K562 (cell line): ENCODE data around the gene SNRPF.

Source experiments
- CREB1 ChIP-seq, 2 experiments: sonication (generic) in 1 of 2; formaldehyde crosslinking in 1 of 2; IDR thresholded peaks; 2 replicates each; pipeline versions ENCODE4 v1.6.1 to v1.8.0; 2012 to 2022; ENCODE audit warnings: inconsistent platforms in 1 of 2, mild to moderate bottlenecking in 1 of 2, missing genetic modification reagents in 1 of 2, moderate library complexity in 1 of 2
- GATAD2A ChIP-seq: fragments of 450-650 bp; IDR thresholded peaks from 2 replicates; pipeline ENCODE4 v1.6.1; 2017
- ILF3 ChIP-seq: fragments of 450-650 bp; IDR thresholded peaks from 2 replicates; pipeline ENCODE4 v1.6.1; 2018; ENCODE audit warnings: antibody characterized with exemption, mild to moderate bottlenecking, moderate library complexity, borderline replicate concordance
- JUNB ChIP-seq: fragments of 450-650 bp; formaldehyde crosslinking; conservative IDR thresholded peaks from 2 replicates; pipeline ENCODE4 v1.4.0; 2020; ENCODE audit warnings: mild to moderate bottlenecking
- KAT2B ChIP-seq: IDR thresholded peaks from one replicate; pipeline ENCODE4 v1.6.1; 2012; ENCODE audit warnings: low read depth, mild to moderate bottlenecking, control low read depth, inconsistent platforms, low read length, moderate library complexity
- NR2F6 ChIP-seq: fragments of 450-650 bp; formaldehyde crosslinking; IDR thresholded peaks from 2 replicates; pipeline ENCODE4 v1.4.0; 2020; ENCODE audit warnings: mild to moderate bottlenecking
- POLR2A ChIP-seq: fragments of 450-650 bp; conservative IDR thresholded peaks from 2 replicates; pipeline ENCODE4 v1.6.1; 2016
- REST ChIP-seq, 2 experiments: fragments of 450-650 bp; formaldehyde crosslinking in 1 of 2; IDR thresholded peaks; 2 replicates each; pipeline versions ENCODE4 v1.4.0 to v1.6.1; 2014 to 2020; ENCODE audit warnings: mild to moderate bottlenecking in 2 of 2, borderline replicate concordance in 1 of 2, low read depth in 1 of 2
- THRA ChIP-seq: fragments of 450-650 bp; IDR thresholded peaks from 2 replicates; pipeline ENCODE4 v1.6.1; 2017; ENCODE audit warnings: mild to moderate bottlenecking, moderate library complexity
- VEZF1 ChIP-seq: fragments of 200-800 bp; sonication (Bioruptor generic); IDR thresholded peaks from 2 replicates; pipeline ENCODE4 v1.6.1; 2017; ENCODE audit warnings: missing genetic modification characterization, missing compliant biosample characterization
- ZNF140 ChIP-seq: fragments of 250-450 bp; sonication (Bioruptor Pico); IDR thresholded peaks from 2 replicates; pipeline ENCODE4 v1.8.0; 2021; ENCODE audit warnings: moderate library complexity, mild to moderate bottlenecking, inconsistent platforms

- no peak for TF ChIP-seq NR2F6 (CRISPR knock-in tag)
- no peak for TF ChIP-seq ILF3
- no peak for TF ChIP-seq KAT2B
- TF ChIP-seq GATAD2A, result no peak
- TF ChIP-seq CREB1 (IDR thresholded peaks at IDR 0.05), result no peak
- TF ChIP-seq CREB1 (CRISPR knock-in tag; IDR thresholded peaks at IDR 0.05), result no peak
- no peak for TF ChIP-seq REST (IDR thresholded peaks at IDR 0.05; ENCODE audit: borderline replicate concordance)
- TF ChIP-seq REST (CRISPR knock-in tag; IDR thresholded peaks at IDR 0.05; ENCODE audit: low read depth), result no peak
- no peak for TF ChIP-seq ZNF140
- no peak for TF ChIP-seq THRA
- no peak for TF ChIP-seq POLR2A
- no peak for TF ChIP-seq VEZF1
- no peak for TF ChIP-seq JUNB (CRISPR knock-in tag)
Measured at GRCh38 chr12:95829395-95829794, 29.4 kb upstream of the SNRPF start.
